Testis (tissue), 2 donors: ENCODE measurements around the gene MARK1.

Source experiments
- POLR2A ChIP-seq: fragments of 450-650 bp; IDR thresholded peaks from one replicate; pipeline ENCODE4 v1.6.1; 2017; ENCODE audit warnings: antibody characterized with exemption, mild to moderate bottlenecking, moderate library complexity
- TF ChIP-seq, protein P1 (sequence below), 3 experiments: fragments of 450-650 bp in 2 of 3; fragments of 200-600 bp in 1 of 3; sonication (generic) in 1 of 3; IDR thresholded peaks; one replicate each; pipeline ENCODE4 v1.5.1; 2016 to 2019; ENCODE audit warnings: antibody characterized with exemption in 3 of 3, mild to moderate bottlenecking in 2 of 3, moderate library complexity in 1 of 3

DNA sequence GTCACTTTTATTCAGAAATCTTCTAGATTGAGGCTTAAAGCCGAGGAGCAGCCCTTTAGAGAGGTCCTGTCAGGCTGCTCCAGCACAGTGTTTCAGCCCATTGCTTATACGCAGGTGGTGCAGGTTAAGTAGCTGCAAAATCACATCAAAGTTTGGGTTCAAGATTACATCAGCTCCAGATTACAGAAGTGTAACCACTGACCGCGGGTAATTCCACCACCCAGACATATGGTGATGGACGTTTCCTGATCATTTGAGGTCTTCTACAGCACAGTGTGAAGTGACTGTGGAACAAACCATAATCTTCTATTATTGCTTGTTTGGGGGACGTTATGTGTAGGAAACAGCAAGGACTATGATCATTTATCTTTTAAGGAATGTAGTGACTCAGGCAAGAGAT, 174.0 kb downstream of the MARK1 start:
- no peak for TF ChIP-seq POLR2A
- TF ChIP-seq, protein P1, sequence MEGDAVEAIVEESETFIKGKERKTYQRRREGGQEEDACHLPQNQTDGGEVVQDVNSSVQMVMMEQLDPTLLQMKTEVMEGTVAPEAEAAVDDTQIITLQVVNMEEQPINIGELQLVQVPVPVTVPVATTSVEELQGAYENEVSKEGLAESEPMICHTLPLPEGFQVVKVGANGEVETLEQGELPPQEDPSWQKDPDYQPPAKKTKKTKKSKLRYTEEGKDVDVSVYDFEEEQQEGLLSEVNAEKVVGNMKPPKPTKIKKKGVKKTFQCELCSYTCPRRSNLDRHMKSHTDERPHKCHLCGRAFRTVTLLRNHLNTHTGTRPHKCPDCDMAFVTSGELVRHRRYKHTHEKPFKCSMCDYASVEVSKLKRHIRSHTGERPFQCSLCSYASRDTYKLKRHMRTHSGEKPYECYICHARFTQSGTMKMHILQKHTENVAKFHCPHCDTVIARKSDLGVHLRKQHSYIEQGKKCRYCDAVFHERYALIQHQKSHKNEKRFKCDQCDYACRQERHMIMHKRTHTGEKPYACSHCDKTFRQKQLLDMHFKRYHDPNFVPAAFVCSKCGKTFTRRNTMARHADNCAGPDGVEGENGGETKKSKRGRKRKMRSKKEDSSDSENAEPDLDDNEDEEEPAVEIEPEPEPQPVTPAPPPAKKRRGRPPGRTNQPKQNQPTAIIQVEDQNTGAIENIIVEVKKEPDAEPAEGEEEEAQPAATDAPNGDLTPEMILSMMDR (IDR thresholded peaks at IDR 0.05), result no peak
